ENCODE results near the gene PRELID3B.

GRCh38 chr20:58992911-58993310 lies 49.7 kb downstream of the PRELID3B start:
- TF ChIP-seq POLR2AphosphoS5 (IDR thresholded peaks at IDR 0.05) (no peak), CTCF (IDR thresholded peaks at IDR 0.05) (no peak)

All from prostate gland (tissue), 2 donors.